Stomach (tissue), 4 donors: ENCODE measurements around the gene SPSB4.

ENCODE experiments used
- EP300 ChIP-seq: sonication (generic); formaldehyde crosslinking; IDR thresholded peaks from one replicate; pipeline ENCODE4 v1.6.1; 2017; ENCODE audit warnings: antibody characterized with exemption
- POLR2A ChIP-seq, 4 donors: fragments of 450-650 bp; IDR thresholded peaks; one replicate each; pipeline ENCODE4 v1.6.1; 2016; ENCODE audit warnings: antibody characterized with exemption in 4 of 4, control low read depth in 2 of 4, mild to moderate bottlenecking in 1 of 4, moderate library complexity in 1 of 4
- POLR2AphosphoS5 ChIP-seq, 3 donors: sonication (generic); formaldehyde crosslinking; IDR thresholded peaks; one replicate each; pipeline ENCODE4 v1.6.1; 2016; ENCODE audit warnings: antibody characterized with exemption in 3 of 3
- TF ChIP-seq, protein P1 (sequence below), 7 experiments: fragments of 450-650 bp in 4 of 7; fragments of 200-600 bp in 3 of 7; sonication (generic) in 3 of 7; IDR thresholded peaks; one replicate each; pipeline ENCODE4 v1.5.1; 2016 to 2019; ENCODE audit warnings: antibody characterized with exemption in 7 of 7, control low read depth in 2 of 7, mild to moderate bottlenecking in 1 of 7

- TF ChIP-seq POLR2AphosphoS5 (IDR thresholded peaks at IDR 0.05) (no peak), EP300 (no peak), POLR2A (IDR thresholded peaks at IDR 0.05) (no peak)
- TF ChIP-seq, protein P1, sequence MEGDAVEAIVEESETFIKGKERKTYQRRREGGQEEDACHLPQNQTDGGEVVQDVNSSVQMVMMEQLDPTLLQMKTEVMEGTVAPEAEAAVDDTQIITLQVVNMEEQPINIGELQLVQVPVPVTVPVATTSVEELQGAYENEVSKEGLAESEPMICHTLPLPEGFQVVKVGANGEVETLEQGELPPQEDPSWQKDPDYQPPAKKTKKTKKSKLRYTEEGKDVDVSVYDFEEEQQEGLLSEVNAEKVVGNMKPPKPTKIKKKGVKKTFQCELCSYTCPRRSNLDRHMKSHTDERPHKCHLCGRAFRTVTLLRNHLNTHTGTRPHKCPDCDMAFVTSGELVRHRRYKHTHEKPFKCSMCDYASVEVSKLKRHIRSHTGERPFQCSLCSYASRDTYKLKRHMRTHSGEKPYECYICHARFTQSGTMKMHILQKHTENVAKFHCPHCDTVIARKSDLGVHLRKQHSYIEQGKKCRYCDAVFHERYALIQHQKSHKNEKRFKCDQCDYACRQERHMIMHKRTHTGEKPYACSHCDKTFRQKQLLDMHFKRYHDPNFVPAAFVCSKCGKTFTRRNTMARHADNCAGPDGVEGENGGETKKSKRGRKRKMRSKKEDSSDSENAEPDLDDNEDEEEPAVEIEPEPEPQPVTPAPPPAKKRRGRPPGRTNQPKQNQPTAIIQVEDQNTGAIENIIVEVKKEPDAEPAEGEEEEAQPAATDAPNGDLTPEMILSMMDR (IDR thresholded peaks at IDR 0.05): no peak
Measured at GRCh38 chr3:141146979-141147470, 95.9 kb downstream of the SPSB4 start.
